NCI-H748 (cell line): ENCODE results near the gene DAD1.
A peak's percentile ranks its signal among the peaks of the same experiment; 100 is the strongest.
"Not testable (repeated sequence)": the region's sequence is repeated elsewhere in the genome, so short reads cannot be mapped to it uniquely, and the experiment has no call there.

Experiments
- DNase-seq: peaks from one replicate; lab custom pipeline; 2025; ENCODE audit not compliant: unreplicated experiment; lab: John Stamatoyannopoulos, UW

The DAD1 gene

GRCh38 chr14:22569737-22570131 lies 19.3 kb downstream of the DAD1 start:
- no peak for DNase-seq

GRCh38 chr14:22569106-22569736 lies 19.8 kb downstream of the DAD1 start:
- no peak for DNase-seq

- no peak for DNase-seq
Observed at GRCh38 chr14:22567437-22567836, 21.6 kb downstream of the DAD1 start.

GRCh38 chr14:22566845-22567244 lies 22.2 kb downstream of the DAD1 start:
- no peak for DNase-seq

- not testable (repeated sequence) for DNase-seq
Observed at GRCh38 chr14:22566266-22566665, 22.8 kb downstream of the DAD1 start.

GRCh38 chr14:22565391-22565945 lies 23.6 kb downstream of the DAD1 start:
- DNase-seq, result no peak

- no peak for DNase-seq
Observed at GRCh38 chr14:22564463-22564862, 24.6 kb downstream of the DAD1 start.

- no peak for DNase-seq
Observed at GRCh38 chr14:22563987-22564386, 25.0 kb downstream of the DAD1 start.

GRCh38 chr14:22561661-22562579 lies 27.1 kb downstream of the DAD1 start:
- no peak for DNase-seq

- DNase-seq, result no peak
Observed at GRCh38 chr14:22561366-22561660, 27.7 kb downstream of the DAD1 start.

- peak; percentile 69 for DNase-seq
Observed at GRCh38 chr14:22560662-22561365, 28.2 kb downstream of the DAD1 start.

- no peak for DNase-seq
Observed at GRCh38 chr14:22559041-22559440, 30.0 kb downstream of the DAD1 start.

- DNase-seq, result peak; percentile 4
Observed at GRCh38 chr14:22558221-22558913, 30.7 kb downstream of the DAD1 start.

- no peak for DNase-seq
Observed at GRCh38 chr14:22557846-22558220, 31.2 kb downstream of the DAD1 start.

GRCh38 chr14:22556990-22557623 lies 31.9 kb downstream of the DAD1 start:
- peak; percentile 68 for DNase-seq

- no peak for DNase-seq
Observed at GRCh38 chr14:22556021-22556989, 32.7 kb downstream of the DAD1 start.

GRCh38 chr14:22555384-22556011 lies 33.5 kb downstream of the DAD1 start:
- DNase-seq, result no peak

- no peak for DNase-seq
Observed at GRCh38 chr14:22554498-22555383, 34.3 kb downstream of the DAD1 start.
